Right renal pelvis (tissue), 4 donors: ENCODE results near the gene PROB1. TPM values are rescaled to one million over a fixed set of nuclear protein-coding genes. Genes with fewer than 3 reads are reported as not detected.
A peak's percentile ranks its signal among the peaks of the same experiment; 100 is the strongest.

Experiments used
- DNase-seq, 4 donors: peaks; one replicate each; pipeline ENCODE4 v3.0.0-alpha.2; 2013; ENCODE audit warnings: low read depth in 4 of 4, low spot score in 3 of 4, missing footprints in 1 of 4
- polyA plus RNA-seq, 4 donors: library from polyadenylated mRNA; unstranded; fragments of 120-200 nt; gene quantifications; one replicate each; pipeline ENCODE4 v1.2.1, GENCODE V29; 2013; ENCODE audit not compliant: insufficient read length in 4 of 4

PROB1 gene
- polyA plus RNA-seq, 4 donors = 1.7 to 3.4 (median 2.1) TPM

DNA sequence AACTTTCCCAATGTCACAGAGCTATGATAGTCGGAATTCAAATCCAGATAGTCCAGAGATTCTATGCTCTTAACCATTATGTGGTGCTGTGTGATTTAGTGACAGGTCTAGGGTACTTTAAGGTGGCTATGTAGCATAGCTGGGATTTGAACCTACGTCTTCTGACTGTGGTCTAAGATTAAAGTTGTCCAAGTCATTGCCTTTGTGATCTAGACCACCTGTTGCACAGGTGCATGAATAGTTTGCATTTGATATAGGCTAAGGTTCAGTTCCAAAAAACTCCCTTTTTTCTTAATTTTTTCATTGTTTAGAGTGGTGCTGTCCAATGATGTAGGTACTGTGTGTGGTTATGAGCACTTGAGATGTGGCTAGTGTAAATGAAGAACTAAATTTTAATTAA, 50.7 kb downstream of the PROB1 start:
- DNase-seq = no peak

- DNase-seq = no peak
Observed at GRCh38 chr5:139343476-139343875, 51.4 kb downstream of the PROB1 start.

DNA sequence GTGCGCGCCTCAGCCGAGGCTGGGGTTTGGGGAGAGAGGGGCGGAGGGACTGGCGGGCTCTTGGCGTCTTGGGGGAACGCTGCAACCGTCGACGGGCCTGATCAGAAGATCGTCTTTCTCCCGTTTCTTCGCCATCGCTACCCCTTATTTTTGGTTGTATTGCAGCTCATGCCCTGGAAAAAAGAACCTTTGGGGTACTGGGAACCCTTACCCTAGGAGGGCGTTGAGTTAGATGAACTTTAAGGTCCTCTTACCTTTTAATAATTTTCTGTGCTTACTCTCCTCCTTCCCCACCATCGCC, 52.5 kb downstream of the PROB1 start:
- no peak for DNase-seq

DNA sequence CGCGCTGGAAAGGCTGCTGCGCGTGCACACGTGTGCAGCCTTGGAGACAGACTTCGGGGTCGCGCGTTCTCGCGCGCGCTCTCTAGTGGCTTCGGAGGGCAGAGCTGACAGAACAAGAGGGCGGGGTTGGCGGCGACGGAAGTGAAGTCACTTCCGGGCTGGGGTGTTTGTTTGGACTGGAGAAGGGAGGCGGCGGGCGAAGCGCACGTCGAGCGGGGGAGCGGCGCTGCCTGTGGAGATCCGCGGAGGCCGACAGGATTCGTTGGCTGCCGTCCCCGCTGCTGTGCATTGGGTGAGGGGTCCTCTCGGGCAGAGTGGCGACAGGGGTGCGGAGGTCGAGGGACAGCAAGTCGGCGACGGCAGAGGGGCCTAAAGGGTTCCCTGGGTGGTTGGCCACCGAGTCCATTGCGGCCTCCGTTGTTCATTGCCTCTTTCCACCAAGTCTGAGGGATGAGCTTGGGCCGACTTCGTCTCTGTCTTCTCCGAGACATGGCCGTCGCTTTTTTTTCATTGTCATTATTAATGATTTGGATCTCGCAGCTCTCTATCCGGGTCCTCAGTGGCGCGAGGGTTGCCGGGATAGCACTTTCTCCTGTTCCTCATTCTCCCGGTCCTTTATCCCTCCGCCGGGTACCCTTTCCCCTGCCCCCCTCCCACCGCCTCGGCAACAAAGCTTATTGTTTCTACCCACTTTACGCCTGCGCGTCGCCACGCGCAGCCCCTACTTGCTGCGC, 53.0 kb downstream of the PROB1 start, which contains the start of gene PAIP2:
Gene PAIP2, plus strand, starts transcription at position 166 of the 734 bp plus-strand sequence. CDS start 21,931 bp downstream, outside the sequence.
- DNase-seq = peak; percentile 97 to 98 (median 98)

DNA sequence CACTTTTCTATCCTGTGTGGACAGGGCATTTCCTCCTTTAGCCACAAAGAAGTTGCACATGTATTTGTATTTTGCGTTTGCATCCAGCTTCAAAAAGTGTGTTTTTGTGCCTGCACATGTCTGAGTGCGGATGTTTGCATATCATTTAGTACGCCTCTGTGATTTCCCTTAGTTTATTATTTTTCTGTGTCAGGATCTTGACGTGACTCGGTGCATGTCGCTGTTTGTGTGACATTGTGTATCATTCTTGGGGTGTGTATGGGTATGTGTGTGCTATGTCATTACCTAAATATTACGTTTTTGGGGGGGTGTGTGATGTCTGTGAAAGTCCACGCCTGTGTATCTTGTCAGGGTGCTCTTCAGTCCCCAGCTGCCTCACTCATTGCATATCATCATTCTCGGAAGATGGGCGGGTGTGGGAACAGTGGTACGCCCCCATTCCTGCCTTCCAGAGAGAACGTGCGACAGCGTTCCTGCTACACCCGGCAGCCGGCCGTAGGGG, 53.7 kb downstream of the PROB1 start:
- DNase-seq = no peak

Other genes with a start within 250 kb of the PROB1 start
- gene SIL1, start 196.7 kb downstream of the PROB1 start, polyA plus RNA-seq = 10 to 100 TPM; 52.6 to 55.5 (median 53.0) TPM
- 100 to 1,000 TPM; 600 to 777 (median 751) TPM for gene MATR3, start 101.4 kb downstream of the PROB1 start, polyA plus RNA-seq
- 100 to 1,000 TPM; 165 to 197 (median 196) TPM for gene PAIP2, start 53.2 kb downstream of the PROB1 start, polyA plus RNA-seq
- gene SLC23A1, start 11.8 kb downstream of the PROB1 start, polyA plus RNA-seq = 10 to 100 TPM; 11.7 to 17.0 (median 14.5) TPM
- under 1 TPM; 0.60 to 0.95 (median 0.72) TPM for gene MZB1, start 5.2 kb downstream of the PROB1 start, polyA plus RNA-seq
- gene SPATA24, start 9.0 kb upstream of the PROB1 start, polyA plus RNA-seq = 10 to 100 TPM in 3 of 4 donors, 1 to 10 TPM in 1; 9.6 to 13.8 (median 11.7) TPM
- 10 to 100 TPM; 27.1 to 36.0 (median 31.5) TPM for gene DNAJC18, start 44.4 kb upstream of the PROB1 start, polyA plus RNA-seq
- gene ECSCR, start 67.6 kb upstream of the PROB1 start, polyA plus RNA-seq = 10 to 100 TPM; 25.6 to 27.8 (median 26.0) TPM
- gene SMIM33, start 75.9 kb upstream of the PROB1 start, polyA plus RNA-seq = under 1 TPM in 1 of 4 donors, not detected in 3; 0.03 TPM
- 10 to 100 TPM; 28.0 to 35.8 (median 31.7) TPM for gene STING1, start 87.7 kb upstream of the PROB1 start, polyA plus RNA-seq
- gene UBE2D2, start 166.2 kb upstream of the PROB1 start, polyA plus RNA-seq = 100 to 1,000 TPM; 153 to 209 (median 197) TPM